ENCODE data around the gene ZNF688. TPM values are rescaled to one million over a fixed set of nuclear protein-coding genes. Genes with fewer than 3 reads are reported as not detected.

Gene ZNF688
- total RNA-seq, 1 donor, result 12.3 TPM

DNA sequence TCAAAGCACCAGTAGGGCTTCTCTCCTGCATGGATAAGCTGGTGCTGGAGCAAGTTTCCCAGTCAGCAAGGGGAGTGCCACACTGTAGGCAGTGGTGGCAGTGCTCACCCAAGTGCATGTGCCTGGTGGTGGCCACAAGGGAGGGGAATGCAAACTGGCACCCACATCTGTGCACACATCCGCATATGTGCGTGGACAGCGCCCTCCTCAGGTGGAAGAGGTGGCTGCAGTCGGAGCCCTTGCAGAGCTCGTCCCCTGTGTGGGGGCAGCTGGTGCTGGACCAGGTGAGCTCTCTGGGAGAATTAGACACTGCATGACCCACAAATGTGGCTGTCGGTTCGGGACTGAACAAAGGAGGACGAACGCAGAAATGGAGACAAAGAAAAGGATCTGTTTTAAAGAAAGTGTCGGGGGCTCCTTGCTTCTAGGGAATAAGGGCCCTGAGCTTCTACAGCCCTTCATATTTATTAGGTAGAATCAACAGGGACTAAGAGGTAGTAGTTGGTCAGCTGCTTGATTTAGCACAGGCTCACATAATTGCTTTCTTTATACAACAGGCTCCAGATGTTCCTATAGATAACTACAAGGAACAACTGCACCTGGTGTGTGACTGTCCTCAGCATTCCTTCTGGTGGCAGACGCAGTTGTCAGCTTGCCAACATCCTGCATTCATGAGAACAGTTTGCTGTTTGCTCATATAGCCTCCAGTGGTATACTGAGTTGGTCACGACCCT is 44.0 kb upstream of the ZNF688 start:
- Histone ChIP-seq H3K4me1 (ENCODE audit: insufficient read depth, low read length) (peaks cover 7% of the 10 kb centered on the region), H3K79me2 (ENCODE audit: insufficient read depth, low read length) (no peaks in the 10 kb centered on the region), H3K27ac (ENCODE audit: low read depth, low read length) (no peak overlapping the region), H3K36me3 (ENCODE audit: insufficient read depth, low read length) (no peaks in the 10 kb centered on the region), H3K9me3 (ENCODE audit: low read depth, low read length) (no peaks in the 10 kb centered on the region), H3K4me2 (ENCODE audit: insufficient read depth, low read length) (no peak overlapping the region), H2AFZ (ENCODE audit: low read length) (no peak overlapping the region), H4K20me1 (ENCODE audit: insufficient read depth, low read length) (no peaks in the 10 kb centered on the region), H3K27me3 (ENCODE audit: insufficient read depth, low read length) (no peaks in the 10 kb centered on the region), H3K4me3 (ENCODE audit: insufficient read depth, low read length) (no peak overlapping the region)
- TF ChIP-seq, protein P1, sequence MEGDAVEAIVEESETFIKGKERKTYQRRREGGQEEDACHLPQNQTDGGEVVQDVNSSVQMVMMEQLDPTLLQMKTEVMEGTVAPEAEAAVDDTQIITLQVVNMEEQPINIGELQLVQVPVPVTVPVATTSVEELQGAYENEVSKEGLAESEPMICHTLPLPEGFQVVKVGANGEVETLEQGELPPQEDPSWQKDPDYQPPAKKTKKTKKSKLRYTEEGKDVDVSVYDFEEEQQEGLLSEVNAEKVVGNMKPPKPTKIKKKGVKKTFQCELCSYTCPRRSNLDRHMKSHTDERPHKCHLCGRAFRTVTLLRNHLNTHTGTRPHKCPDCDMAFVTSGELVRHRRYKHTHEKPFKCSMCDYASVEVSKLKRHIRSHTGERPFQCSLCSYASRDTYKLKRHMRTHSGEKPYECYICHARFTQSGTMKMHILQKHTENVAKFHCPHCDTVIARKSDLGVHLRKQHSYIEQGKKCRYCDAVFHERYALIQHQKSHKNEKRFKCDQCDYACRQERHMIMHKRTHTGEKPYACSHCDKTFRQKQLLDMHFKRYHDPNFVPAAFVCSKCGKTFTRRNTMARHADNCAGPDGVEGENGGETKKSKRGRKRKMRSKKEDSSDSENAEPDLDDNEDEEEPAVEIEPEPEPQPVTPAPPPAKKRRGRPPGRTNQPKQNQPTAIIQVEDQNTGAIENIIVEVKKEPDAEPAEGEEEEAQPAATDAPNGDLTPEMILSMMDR (IDR thresholded peaks at IDR 0.05; ENCODE audit: extremely low read depth, low read depth, low read length), result peak; percentile 62
- peak; percentile 65 for DNase-seq (ENCODE audit: insufficient read length, low spot score, missing footprints)

- DNase-seq (ENCODE audit: insufficient read length, low spot score, missing footprints), result peak; percentile 98
- H3K9me3 ChIP-seq (ENCODE audit: low read depth, low read length), result no peaks in the 10 kb centered on the region
Observed at GRCh38 chr16:30609926-30610839, 38.7 kb upstream of the ZNF688 start, which contains the start of gene ZNF689. TSS of gene ZNF689 (minus strand) at chr16:30610389. CDS start at chr16:30610041, 348 bp downstream.

DNA sequence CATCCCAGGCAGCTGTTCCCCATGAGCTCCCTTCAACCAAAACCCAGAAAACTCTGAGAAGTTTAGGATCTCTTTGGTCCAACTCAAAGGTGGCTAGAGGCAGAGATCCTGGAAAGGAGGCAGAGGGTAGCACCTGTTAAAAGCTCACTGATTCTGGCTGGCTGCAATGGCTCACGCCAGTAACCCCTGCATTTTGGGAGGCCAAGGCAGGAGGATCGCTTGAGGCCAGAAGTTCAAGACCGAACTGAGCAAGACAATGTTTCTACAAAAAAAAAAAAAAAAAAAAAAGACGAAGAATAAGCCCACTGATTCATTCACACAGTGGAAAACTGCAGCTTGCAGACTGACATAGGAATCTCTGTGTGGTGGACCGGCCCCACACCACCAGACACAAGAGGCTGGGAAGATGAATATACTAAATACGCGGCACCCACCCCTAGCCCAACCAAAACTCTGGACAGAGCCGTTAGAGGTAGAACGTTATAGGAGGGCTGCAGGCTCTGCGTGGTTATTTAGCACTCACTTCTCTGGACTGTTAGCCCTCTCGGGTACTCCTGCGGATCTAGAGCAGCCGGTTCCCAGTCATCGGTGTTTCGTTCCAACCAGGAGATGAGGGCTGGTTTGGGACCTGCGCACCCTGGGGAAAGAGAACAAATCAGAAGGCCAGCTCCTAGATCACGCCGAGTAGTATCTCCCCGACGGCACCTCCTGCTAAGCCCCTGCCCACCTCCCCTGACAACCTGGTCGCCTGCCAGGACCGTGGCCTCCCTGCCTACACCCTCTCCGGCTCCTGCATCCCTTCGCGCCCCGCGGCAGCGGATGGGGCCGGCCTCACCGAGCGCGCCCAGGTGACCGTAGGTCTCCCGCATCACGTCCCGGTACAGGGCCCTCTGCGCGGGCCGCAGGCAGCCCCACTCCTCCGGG is 37.8 kb upstream of the ZNF688 start:
- Histone ChIP-seq H3K4me3 (ENCODE audit: insufficient read depth, low read length) (peak overlapping the region; percentile 89), H3K27ac (ENCODE audit: low read depth, low read length) (peak overlapping the region; percentile 88), H3K9me3 (ENCODE audit: low read depth, low read length) (no peaks in the 10 kb centered on the region), H3K79me2 (ENCODE audit: insufficient read depth, low read length) (peaks cover 21% of the 10 kb centered on the region), H3K4me1 (ENCODE audit: insufficient read depth, low read length) (peaks cover 10% of the 10 kb centered on the region), H3K36me3 (ENCODE audit: insufficient read depth, low read length) (peaks cover 14% of the 10 kb centered on the region), H2AFZ (ENCODE audit: low read length) (peak overlapping the region; percentile 99), H3K4me2 (ENCODE audit: insufficient read depth, low read length) (peak overlapping the region; percentile 97), H4K20me1 (ENCODE audit: insufficient read depth, low read length) (no peaks in the 10 kb centered on the region), H3K27me3 (ENCODE audit: insufficient read depth, low read length) (no peaks in the 10 kb centered on the region)
- TF ChIP-seq, protein P1 (IDR thresholded peaks at IDR 0.05; ENCODE audit: extremely low read depth, low read depth, low read length), result no peak
- DNase-seq (ENCODE audit: insufficient read length, low spot score, missing footprints), result peak; percentile 86

More at GRCh38 chr16:30609926-30610839, 38.7 kb upstream of the ZNF688 start, which contains the start of gene ZNF689:
- TF ChIP-seq, protein P1 (IDR thresholded peaks at IDR 0.05; ENCODE audit: extremely low read depth, low read depth, low read length), result no peak
- Histone ChIP-seq H2AFZ (ENCODE audit: low read length) (peak within 1 kb of the TSS; percentile 99), H3K27me3 (ENCODE audit: insufficient read depth, low read length) (no peaks in the 10 kb centered on the region), H3K79me2 (ENCODE audit: insufficient read depth, low read length) (peaks cover 21% of the 10 kb centered on the region), H4K20me1 (ENCODE audit: insufficient read depth, low read length) (no peaks in the 10 kb centered on the region), H3K36me3 (ENCODE audit: insufficient read depth, low read length) (peaks cover 11% of the 10 kb centered on the region), H3K4me3 (ENCODE audit: insufficient read depth, low read length) (peak within 1 kb of the TSS; percentile 89), H3K4me1 (ENCODE audit: insufficient read depth, low read length) (peaks cover 10% of the 10 kb centered on the region), H3K27ac (ENCODE audit: low read depth, low read length) (peak within 1 kb of the TSS; percentile 88), H3K4me2 (ENCODE audit: insufficient read depth, low read length) (peak within 1 kb of the TSS; percentile 97)
